HepG2 (cell line): ENCODE measurements around the gene CHID1. TPM values are rescaled to one million over a fixed set of nuclear protein-coding genes. Genes with fewer than 3 reads are reported as not detected.

ENCODE experiments used
- FOXP1 ChIP-seq, 2 experiments: fragments of 450-650 bp in 1 of 2; IDR thresholded peaks; 2 replicates each; pipeline ENCODE4 v1.6.1; 2017 to 2018; ENCODE audit warnings: antibody characterized with exemption in 1 of 2
- HNRNPUL1 ChIP-seq: fragments of 200-400 bp; formaldehyde crosslinking; IDR thresholded peaks from 2 replicates; pipeline ENCODE4 v1.6.1; 2017; ENCODE audit warnings: low read depth, mild to moderate bottlenecking, low read length, moderate library complexity
- PTBP1 ChIP-seq: fragments of 200-400 bp; formaldehyde crosslinking; IDR thresholded peaks from 2 replicates; pipeline ENCODE4 v1.6.1; 2018; ENCODE audit warnings: low read length, low read depth; ENCODE audit not compliant: poor library complexity, severe bottlenecking
- RARA ChIP-seq: IDR thresholded peaks from 2 replicates; pipeline ENCODE4 v1.6.1; 2016; ENCODE audit warnings: missing genetic modification reagents, missing compliant biosample characterization
- ZNF30 ChIP-seq: sonication (generic); formaldehyde crosslinking; IDR thresholded peaks from 2 replicates; pipeline ENCODE4 v1.5.0; 2020; ENCODE audit warnings: mild to moderate bottlenecking, missing genetic modification reagents
- ZNF367 ChIP-seq: sonication (generic); formaldehyde crosslinking; IDR thresholded peaks from 2 replicates; pipeline ENCODE4 v1.4.0; 2020; ENCODE audit warnings: missing genetic modification reagents, borderline replicate concordance
- ZNF562 ChIP-seq: sonication (generic); formaldehyde crosslinking; IDR thresholded peaks from 2 replicates; pipeline ENCODE4 v1.8.0; 2022; ENCODE audit warnings: missing genetic modification reagents, borderline replicate concordance
- ZNF629 ChIP-seq: sonication (generic); formaldehyde crosslinking; conservative IDR thresholded peaks from 2 replicates; pipeline ENCODE4 v1.5.0; 2020; ENCODE audit warnings: missing genetic modification reagents
- ZNF660 ChIP-seq: sonication (generic); formaldehyde crosslinking; IDR thresholded peaks from 2 replicates; pipeline ENCODE4 v1.5.1; 2020; ENCODE audit warnings: mild to moderate bottlenecking, low read depth, missing genetic modification reagents, borderline replicate concordance
- ZNF768 ChIP-seq: sonication (generic); formaldehyde crosslinking; IDR thresholded peaks from 2 replicates; pipeline ENCODE4 v1.4.0; 2020; ENCODE audit warnings: missing genetic modification reagents
- ZNF850 ChIP-seq: sonication (generic); formaldehyde crosslinking; conservative IDR thresholded peaks from 2 replicates; pipeline ENCODE4 v1.9.0; 2021; ENCODE audit warnings: mild to moderate bottlenecking, missing genetic modification reagents
- polyA plus RNA-seq, 8 experiments: library from polyadenylated mRNA; depleted of rRNA in 3 of 8; stranded (reverse) in 7 of 8; unstranded in 1 of 8; fragments of >200 nt; fragmentation: Illumina TruSeq in 4 of 8; extraction: Trizol in 4 of 8; gene quantifications; 2 replicates each; pipeline versions ENCODE4 v1.2.1 to v1.2.3, GENCODE V29; 2011 to 2016; ENCODE audit warnings: low read depth in 4 of 8, missing spikeins in 1 of 8, mixed read lengths in 1 of 8; ENCODE audit not compliant: insufficient read depth in 1 of 8
- total RNA-seq, 5 experiments: library from RNA; depleted of rRNA; stranded (reverse); fragments of >200 nt; fragmentation: Illumina TruSeq; extraction: Trizol; gene quantifications; 2 replicates each; pipeline ENCODE4 v1.2.3, GENCODE V29; 2016; ENCODE audit warnings: low read depth in 1 of 5
- TF ChIP-seq, protein P1 (sequence below): IDR thresholded peaks from 2 replicates; pipeline ENCODE4 v1.6.1; 2012; ENCODE audit warnings: inconsistent platforms
- TF ChIP-seq, protein P2 (sequence below): sonication (generic); formaldehyde crosslinking; IDR thresholded peaks from 2 replicates; pipeline ENCODE4 v1.4.0; 2020; ENCODE audit warnings: missing genetic modification reagents
- TF ChIP-seq, protein P3 (sequence below): sonication (generic); formaldehyde crosslinking; IDR thresholded peaks from 2 replicates; pipeline ENCODE4 v1.5.1; 2020; ENCODE audit warnings: mild to moderate bottlenecking, missing genetic modification reagents, borderline replicate concordance

Gene CHID1
- total and polyA plus RNA-seq, 2 of the 13 experiments (the other 11 are each of a cell fraction or from before 2014, with no cell fraction given) = 65.1 to 93.6 TPM

- TF ChIP-seq, protein P1, sequence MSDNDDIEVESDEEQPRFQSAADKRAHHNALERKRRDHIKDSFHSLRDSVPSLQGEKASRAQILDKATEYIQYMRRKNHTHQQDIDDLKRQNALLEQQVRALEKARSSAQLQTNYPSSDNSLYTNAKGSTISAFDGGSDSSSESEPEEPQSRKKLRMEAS = no peak
- TF ChIP-seq ZNF660 (CRISPR knock-in tag) (no peak), ZNF850 (CRISPR knock-in tag) (no peak), ZNF562 (no peak), RARA (CRISPR knock-in tag) (no peak), FOXP1 (IDR thresholded peaks at IDR 0.05) (no peak), FOXP1 (CRISPR knock-in tag; IDR thresholded peaks at IDR 0.05) (no peak), ZNF629 (CRISPR knock-in tag) (no peak), ZNF367 (CRISPR knock-in tag) (no peak), ZNF768 (CRISPR knock-in tag) (no peak), PTBP1 (no peak), HNRNPUL1 (no peak), ZNF30 (CRISPR knock-in tag) (no peak)
- TF ChIP-seq, protein P2, sequence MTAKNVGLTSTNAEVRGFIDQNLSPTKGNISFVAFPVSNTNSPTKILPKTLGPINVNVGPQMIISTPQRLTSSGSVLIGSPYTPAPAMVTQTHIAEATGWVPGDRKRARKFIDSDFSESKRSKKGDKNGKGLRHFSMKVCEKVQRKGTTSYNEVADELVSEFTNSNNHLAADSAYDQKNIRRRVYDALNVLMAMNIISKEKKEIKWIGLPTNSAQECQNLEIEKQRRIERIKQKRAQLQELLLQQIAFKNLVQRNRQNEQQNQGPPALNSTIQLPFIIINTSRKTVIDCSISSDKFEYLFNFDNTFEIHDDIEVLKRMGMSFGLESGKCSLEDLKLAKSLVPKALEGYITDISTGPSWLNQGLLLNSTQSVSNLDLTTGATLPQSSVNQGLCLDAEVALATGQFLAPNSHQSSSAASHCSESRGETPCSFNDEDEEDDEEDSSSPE (CRISPR knock-in tag) = no peak
- TF ChIP-seq, protein P3, sequence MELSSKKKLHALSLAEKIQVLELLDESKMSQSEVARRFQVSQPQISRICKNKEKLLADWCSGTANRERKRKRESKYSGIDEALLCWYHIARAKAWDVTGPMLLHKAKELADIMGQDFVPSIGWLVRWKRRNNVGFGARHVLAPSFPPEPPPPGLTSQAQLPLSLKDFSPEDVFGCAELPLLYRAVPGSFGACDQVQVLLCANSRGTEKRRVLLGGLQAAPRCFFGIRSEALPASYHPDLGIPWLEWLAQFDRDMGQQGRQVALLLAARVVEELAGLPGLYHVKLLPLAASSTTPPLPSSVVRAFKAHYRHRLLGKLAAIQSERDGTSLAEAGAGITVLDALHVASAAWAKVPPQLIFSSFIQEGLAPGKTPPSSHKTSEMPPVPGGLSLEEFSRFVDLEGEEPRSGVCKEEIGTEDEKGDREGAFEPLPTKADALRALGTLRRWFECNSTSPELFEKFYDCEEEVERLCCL (CRISPR knock-in tag) = no peak
These were observed 1.7 kb upstream of the CHID1 start (continued) for GRCh38 chr11:912266-912665.
